GM18868 (cell line): ENCODE measurements around the gene HNRNPF.
"Not testable (repeated sequence)": the region's sequence is repeated elsewhere in the genome, so short reads cannot be mapped to it uniquely, and the experiment has no call there.

Source experiments
- ATAC-seq: cut with Tn5 transposase; IDR thresholded peaks from one replicate; pipeline ENCODE4 v1.9.1; 2021; ENCODE audit warnings: mild to moderate bottlenecking, moderate library complexity; ENCODE audit not compliant: unreplicated experiment

The HNRNPF gene, protein sequence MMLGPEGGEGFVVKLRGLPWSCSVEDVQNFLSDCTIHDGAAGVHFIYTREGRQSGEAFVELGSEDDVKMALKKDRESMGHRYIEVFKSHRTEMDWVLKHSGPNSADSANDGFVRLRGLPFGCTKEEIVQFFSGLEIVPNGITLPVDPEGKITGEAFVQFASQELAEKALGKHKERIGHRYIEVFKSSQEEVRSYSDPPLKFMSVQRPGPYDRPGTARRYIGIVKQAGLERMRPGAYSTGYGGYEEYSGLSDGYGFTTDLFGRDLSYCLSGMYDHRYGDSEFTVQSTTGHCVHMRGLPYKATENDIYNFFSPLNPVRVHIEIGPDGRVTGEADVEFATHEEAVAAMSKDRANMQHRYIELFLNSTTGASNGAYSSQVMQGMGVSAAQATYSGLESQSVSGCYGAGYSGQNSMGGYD

DNA sequence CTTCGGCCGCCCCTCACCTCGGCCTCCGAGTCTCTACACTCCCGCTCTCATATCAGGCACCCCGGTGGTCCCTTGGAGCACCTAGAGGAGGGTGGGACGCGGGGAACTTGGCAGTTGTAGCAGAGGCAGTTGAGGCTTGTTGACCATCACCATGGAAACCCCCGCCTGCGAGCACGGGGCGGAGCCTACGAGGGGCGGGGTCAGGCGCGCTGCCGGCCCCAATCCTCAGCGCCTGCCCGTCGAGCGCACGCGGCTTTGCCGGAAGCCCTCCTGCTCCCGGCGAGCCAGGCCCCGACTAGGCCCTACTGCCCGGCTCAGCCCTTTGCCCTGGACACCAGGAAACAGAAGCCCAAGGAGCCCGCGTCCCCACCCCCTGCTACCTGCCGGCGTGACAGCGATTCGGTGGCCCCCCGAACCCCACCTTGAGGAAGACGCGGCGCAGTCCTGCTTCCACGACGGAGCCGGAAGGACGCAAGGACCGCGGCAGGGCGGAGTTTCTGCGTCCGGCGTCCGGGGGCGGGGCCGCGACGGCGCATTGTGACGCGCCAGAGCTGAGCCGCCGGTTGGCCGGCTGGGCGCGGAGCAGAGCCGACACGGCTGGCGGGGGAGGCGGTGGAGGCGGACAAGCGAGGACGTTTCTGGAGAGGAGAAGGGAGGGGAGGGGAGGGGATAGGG, at the start of gene HNRNPF:
Gene HNRNPF (minus strand): TSS at position 477 of the 675 bp plus-strand sequence. CDS start 21,302 bp downstream, outside the sequence.
- peak; percentile 68 for ATAC-seq

DNA sequence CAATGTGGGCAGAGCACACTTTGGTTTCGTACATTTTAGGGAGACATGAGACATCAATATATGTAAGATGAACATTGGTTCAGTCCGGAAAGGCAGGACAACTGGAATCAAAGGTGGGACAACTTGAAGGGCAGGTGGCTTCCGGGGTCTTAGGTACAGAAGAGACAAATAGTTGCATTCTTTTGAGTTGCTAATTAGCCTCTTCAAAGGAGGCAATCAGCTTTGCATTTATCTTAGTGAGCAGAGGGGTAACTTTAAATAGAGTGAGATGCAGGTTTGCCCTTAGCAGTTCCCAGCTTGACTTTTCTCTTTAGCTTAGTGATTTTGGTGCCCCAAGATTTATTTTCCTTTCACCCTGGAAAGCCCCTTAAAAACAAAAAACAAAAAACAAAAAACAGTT, 49.2 kb upstream of the HNRNPF start:
- no peak for ATAC-seq

DNA sequence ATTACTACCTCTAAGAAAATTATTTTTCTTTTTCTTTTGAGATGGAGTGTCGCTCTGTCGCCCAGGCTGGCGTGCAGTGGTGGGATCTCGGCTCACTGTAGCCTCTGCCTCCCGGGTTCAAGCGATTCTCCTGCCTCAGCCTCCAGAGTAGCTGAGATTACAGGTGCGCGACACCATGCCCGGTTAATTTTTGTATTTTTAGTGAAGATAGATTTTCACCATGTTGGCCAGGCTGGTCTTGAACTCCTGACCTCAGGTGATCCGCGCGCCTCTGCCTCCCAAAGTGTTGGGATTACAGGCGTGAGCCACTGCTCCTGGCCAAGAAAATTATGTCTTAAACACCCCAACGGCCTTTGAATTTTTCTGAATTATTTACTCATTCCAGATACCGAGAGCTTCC, 47.6 kb upstream of the HNRNPF start:
- ATAC-seq = not testable (repeated sequence)

DNA sequence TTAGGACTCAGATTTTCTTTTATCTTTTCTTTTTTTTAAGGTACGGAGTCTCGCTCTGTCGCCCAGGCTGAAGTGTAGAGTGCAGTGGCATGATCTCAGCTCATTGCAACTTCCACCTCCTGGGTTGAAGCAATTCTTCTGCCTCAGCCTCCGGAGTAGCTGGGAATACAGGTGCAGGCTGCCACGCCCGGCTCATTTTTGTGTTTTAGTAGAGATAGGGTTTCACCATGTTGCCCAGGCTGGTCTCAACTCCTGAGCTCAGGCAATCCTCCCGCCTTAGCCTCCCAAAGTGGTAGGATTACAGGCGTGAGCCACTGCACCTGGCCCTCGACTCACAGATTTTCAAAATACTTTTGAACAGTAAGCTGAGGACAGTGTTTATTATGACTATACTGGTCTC, 45.0 kb upstream of the HNRNPF start:
- ATAC-seq = not testable (repeated sequence)

DNA sequence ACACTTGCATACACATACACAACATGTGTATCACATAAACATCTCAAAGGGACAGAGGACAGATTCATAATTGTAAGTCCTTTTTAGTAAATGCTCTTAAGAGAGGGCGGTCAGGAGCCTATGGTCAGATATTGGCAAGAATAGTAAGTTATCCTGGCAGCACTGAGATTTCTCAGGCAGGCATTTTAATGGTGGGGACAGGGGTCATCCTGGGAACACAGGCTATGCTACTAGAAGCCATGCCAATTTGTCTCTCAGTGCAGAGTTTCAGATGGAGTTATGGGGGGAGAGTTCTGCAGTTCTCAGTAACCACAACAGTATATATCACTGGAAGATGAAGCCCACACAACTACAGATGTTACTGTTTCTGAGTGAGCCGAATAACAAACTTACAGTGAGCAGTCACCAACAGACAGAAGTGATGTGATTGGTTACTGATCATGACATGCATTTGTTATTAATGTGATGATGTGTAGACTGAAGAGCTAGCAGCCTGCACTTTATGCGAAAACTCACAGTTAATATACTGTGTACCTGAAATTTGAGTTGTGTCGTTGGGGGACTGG, 44.4 kb upstream of the HNRNPF start:
- ATAC-seq = peak; percentile 43

DNA sequence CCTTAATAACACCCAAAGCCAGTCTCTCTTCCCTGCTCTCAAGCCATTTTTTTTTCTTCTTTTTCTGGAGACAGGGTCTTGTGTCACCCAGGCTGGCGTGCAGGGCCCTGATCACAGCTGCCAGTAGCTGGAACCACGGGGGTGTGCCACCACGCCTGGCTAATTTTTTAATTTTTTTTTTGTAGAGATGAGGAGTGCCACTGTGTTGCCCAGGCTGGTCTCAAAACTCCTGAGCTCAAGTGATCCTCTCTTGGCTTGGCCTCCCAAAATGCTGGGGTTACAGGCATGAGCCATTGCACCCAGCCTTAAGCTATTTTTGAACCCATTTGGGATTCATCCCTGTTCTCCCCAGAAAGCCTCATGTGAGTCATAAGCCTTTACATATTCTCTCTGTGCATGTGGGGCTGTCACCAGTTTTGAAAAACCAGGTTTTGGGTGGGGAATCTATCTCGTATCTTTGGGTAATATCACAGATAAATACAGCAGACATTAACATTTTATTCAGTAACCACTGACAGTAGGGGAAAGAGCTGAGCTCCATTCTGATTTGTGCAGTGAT, 43.4 kb upstream of the HNRNPF start:
- peak; percentile 0 for ATAC-seq

DNA sequence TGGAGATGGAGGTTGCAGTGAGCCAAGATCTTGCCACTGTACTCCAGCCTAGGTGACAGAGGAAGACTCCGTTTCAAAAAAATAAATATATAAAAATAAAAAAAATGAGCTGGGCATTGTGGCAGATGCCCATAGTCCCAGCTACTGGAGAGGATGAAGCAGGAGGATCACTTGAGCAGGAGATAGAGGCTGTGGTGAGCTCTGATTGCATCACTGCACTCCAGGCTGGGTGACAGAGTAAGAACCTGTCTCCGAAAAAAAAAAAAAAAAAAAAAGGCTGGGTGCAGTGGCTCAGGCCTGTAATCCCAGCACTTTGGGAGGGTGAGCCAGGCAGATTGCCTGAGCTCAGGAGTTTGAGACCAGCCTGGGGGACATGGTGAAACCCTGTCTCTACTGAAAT, 39.8 kb upstream of the HNRNPF start:
- no peak for ATAC-seq

DNA sequence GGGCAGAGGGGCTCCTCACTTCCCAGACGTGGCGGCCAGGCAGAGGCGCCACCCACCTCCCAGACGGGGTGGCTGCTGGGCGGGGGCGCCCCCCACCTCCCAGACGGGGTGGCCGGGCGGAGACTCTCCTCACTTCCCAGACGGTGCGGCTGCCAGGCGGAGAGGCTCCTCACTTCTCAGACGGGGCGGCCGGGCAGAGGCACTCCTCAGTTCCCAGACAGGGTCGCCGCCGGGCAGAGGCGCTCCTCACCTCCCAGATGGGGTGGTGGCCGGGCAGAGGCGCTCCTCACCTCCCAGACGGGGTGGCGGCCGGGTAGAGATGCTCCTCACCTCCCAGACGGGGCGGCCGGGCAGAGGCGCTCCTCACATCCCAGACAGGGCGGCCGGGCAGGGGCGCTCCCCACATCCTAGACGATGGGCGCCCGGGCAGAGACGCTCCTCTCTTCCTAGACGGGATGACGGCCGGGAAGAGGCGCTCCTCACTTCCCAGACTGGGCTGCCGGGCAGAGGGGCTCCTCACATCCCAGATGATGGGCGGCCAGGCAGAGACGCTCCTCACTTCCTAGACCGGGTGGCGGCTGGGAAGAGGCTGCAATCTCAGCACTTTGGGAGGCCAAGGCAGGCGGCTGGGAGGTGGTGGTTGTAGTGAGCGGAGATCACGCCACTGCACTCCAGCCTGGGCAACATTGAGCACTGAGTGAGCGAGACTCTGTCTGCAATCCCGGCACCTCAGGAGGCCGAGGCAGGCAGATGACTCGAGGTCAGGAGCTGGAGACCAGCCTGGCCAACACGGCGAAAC, 37.4 kb upstream of the HNRNPF start:
- ATAC-seq = not testable (repeated sequence)

DNA sequence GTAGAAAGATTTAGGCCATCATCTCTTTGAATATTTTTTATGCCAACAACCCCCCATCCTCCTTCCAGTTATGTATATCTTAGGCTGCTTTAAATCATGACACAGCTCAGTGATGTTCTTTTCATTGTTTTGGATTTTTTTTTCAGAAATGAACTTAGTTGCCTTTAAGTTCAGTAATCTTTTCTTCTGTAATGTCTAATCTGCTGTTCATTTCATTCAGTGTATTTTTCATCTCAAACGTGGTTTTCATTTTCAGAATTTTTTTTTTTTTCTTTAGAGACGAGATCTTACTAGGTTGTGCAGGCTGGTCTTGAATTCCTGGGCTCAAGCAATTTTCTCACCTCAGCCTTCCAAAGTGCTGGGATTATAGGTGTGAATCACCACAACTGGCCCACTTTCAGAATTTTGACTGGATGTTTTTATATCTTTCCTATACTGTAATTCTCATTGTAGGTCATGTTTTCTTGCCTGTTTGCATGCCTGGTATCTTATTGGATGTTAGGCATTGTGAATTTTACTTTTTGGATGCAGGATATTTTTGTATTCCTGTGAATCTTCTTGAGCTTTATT, 36.0 kb upstream of the HNRNPF start:
- no peak for ATAC-seq

DNA sequence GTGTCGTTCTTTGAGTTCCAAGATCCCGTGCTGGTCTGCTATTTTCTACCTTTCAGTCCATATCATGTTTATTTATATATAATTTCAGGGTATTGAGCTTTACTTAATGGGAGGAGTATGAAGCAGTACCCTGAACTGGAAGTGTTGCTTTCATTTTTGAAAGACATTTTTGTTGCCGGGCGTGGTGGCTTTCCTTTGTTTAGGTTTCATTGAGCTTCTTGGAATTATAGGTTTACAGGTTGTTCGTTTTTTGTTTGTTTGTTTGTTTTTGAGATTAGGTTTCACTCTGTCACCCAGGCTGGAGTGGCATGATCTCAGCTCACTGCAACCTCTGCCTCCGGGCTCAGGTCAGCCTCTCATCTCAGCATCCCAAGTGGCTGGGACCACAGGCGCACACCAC, 35.3 kb upstream of the HNRNPF start:
- ATAC-seq = no peak

DNA sequence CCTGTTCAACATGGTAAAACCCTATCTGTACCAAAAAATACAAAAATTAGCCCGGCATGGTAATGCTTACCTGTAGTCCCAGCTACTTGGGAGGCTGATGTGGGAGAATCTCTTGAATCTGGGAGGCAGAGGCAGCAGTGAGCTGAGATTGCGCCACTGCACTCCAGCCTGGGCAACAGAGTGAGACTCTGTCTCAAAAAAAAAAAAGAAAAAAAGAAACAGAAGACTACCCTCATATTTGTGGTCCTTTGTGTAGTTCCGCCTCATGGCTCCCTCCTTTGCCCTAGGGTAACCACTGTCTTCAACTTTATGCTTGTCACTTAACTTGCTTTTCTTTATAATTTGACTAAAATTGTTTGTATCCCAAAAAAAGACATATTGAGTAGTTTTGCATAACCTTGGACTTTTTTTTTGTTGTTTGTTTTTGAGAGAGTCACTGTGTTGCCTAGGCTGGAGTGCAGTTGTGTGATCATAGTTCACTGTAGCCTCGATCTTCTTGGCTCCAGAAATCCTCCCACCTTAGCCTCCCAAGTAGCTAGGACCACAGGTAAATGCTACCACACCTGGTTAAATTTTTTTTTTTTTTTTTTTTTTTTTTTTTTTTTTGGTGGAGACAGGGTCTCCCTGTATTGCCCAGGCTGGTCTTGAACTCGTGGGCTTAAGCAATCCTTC, 31.6 kb upstream of the HNRNPF start:
- no peak for ATAC-seq

DNA sequence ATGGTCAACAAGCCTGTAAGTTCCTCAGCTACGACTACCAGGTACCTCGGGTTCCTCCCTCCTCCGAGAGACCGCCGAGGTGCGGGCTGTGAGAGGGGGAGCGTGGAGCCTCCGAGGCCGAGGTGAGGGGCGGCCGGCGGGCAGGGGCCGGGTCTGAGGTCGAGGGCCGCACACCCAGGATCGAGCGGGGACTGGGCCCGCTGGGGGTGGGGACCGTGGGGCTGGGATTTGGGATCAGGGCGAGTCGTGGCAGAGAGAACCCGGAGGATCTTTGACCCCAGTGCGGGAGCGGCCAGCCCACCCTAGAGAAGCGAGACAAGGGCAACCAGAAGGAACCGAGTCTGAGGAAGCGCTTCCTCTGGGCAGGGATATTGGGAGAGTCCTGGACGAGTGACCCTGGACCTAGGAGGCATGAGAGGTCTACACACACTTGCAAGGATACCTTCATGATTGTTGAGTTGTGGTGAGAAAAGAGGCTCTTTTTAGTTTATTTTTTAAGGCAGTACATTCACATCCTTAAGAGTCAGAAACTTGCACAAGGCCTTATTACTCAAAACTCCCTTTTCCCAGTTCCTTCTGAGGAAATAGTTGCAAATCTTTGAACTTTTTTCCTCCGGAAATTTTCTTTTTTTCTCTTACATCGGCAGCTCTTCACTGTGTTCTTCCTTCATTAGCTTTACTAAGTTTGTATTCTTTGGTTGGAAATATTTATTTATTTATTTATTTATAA, 28.3 kb upstream of the HNRNPF start:
- no peak for ATAC-seq

DNA sequence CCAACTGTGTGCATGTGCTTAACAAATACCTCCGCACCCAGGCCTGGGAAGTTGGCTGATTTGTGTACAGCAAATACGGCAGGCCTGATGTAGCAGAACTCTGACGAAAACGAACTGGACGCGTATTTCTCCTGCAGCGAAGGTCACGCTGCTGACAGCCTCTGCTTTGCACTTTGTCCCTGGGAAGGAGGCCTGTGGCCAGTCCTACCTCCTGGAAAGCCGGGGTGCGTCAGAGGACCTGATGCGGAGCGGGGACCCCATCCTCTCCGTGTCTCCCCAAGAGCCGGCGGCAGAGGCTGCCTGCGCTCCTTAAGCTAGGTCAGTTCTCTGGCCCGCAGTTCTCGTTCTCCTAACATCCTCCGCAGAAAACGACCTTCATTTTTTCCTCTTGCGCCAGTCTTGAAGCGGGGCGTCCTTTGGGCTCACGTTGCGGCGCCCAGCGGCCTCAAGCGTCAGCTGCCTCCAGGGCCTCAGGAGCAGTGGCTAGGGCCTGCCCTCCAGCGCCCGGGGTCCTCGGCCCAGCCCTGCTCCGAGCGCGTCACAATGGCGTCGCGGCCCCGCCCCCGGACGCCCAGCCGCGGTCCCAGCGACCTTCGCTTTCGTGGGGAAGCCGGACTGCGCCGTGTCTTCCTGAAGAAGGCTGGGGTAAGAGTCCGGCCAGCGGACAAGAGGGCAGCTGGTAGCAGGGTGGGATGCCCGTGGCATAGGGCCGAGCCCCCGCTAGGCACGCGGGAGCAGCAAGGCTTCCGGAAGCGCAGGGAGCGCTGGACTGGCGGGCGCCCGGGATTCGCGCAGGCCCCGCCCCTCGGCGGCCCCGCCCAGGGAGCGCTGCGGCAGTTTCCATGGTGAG, 27.5 kb upstream of the HNRNPF start, which contains the start of gene ZNF487:
Gene ZNF487 (plus strand): TSS at position 821 of the 850 bp plus-strand sequence. CDS start 38,703 bp downstream, outside the sequence.
- peak; percentile 95 for ATAC-seq

DNA sequence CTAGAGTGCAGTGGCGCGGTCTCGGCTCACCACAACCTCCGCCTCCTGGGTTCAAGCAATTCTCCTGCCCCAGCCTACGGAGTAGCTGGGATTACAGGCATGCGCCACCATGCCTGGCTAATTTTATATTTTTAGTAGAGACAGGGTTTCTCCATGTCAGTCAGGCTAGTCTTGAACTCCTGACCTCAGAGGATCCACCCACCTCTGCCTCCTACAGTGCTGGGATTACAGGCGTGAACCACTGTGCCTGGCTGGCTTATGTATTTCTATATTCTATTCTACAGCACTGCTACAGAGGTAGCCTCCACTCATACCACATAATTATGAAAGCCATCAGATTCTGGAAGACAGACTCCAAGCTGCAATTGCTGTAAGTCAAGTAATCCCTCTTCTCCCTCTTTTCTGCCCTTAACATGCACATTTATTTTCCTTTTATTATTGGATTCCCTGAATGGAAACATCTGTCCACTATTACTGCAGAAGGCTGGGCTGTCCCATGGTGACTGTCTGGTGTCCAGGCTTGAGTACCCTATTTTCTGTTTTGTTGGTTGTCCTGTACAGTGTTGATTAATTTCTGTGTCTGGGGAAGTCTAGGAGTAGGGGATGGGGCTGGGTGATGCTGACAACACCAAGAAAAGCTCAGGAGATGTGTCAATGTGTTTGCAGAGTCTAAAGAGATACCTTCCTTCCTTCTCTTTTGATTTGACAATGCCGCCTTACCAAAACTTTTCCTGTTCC, 22.1 kb upstream of the HNRNPF start:
- no peak for ATAC-seq

DNA sequence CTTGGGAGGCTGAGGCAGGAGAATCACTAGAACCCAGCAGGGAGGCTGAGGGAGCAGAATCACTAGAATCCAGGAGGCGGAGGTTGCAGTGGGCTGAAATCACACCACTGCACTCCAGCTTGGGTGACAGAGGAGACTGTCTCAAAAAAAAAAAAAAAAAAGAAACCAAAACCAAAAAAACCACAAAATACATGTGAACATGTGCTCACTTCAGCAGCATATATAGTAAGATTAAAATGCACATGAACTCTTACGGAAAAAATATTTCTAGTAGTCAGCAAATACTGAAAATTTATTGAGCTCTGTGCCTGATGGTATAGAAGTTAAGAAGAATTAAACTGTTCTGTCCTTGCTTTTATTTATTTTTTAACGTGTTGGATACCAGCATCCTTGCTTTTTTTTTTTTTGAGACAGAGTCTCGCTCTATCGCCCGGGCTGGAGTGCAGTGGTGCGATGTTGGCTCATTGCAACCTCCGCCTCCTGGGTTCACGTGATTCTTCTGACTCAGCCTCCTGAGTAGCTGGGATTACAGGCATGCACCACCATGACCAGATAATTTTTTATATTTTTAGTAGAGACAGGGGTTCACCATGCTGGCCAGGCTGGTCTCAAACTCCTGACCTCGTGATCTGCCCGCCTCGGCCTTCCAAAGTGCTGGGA, 18.3 kb upstream of the HNRNPF start:
- peak; percentile 85 for ATAC-seq

DNA sequence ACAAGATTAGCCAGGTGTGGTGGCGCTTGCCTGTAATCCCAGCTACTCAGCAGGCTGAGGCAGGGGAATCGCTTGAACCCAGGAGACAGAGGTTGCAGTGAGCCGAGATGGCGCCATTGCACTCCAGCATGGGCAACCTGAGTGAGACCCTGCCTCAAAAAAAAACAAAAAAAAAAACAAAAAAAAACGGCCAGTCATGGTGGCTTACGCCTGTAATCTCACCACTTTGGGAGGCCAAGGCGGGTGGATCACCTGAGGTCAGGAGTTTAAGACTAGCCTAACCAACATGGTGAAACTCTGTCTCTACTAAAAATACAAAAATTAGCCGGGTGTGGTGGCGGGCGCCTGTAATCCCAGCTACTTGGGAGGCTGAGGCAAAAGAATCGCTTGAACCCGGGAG, 17.5 kb upstream of the HNRNPF start:
- ATAC-seq = not testable (repeated sequence)

DNA sequence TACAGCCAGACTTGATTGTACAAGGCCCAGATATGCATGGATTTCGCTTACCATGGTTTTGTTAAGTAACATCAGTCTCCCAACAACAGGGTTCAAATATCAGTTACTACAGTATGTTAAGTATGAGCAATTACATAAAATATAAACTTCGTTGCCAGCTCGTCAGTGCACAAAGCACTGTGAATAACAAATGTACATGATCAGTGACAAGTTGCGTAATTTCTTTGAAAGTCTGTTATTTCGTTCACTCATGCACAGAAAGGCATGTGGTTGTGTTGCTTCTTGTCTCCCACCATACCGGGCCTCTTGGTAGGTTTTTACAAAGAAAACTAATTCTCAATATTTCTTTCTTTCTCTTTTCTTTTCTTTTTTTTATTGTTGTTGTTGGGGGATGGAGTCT, 15.4 kb upstream of the HNRNPF start:
- no peak for ATAC-seq
